ENCODE data around the gene PGAP1.

PGAP1 gene

GRCh38 chr2:196963043-196963442 is 36.5 kb upstream of the PGAP1 start:
- Histone ChIP-seq H3K4me1 (ENCODE audit: control insufficient read depth in 5 of 5, insufficient read depth in 5 of 5, low read length in 5 of 5) (peaks cover 2 to 16% (median 12%) of the 10 kb centered on the region in 5 donors), H3K36me3 (ENCODE audit: control insufficient read depth in 5 of 5, insufficient read depth in 5 of 5, low read length in 5 of 5) (no peaks in the 10 kb centered on the region), H3K27me3 (ENCODE audit: control insufficient read depth in 5 of 5, insufficient read depth in 4 of 5, low read length in 5 of 5) (no peaks in the 10 kb centered on the region), H3K9me3 (ENCODE audit: control insufficient read depth in 5 of 5, low read length in 5 of 5) (no peaks in the 10 kb centered on the region), H3K9ac (ENCODE audit: low read length in 5 of 5) (no peak overlapping the region), H3K27ac (ENCODE audit: low read depth, low read length) (no peak overlapping the region), H3K4me3 (ENCODE audit: low read depth in 1 of 5, low read length in 5 of 5) (no peak overlapping the region)

GRCh38 chr2:196962325-196962724 is 35.8 kb upstream of the PGAP1 start:
- Histone ChIP-seq H3K36me3 (ENCODE audit: control insufficient read depth in 5 of 5, insufficient read depth in 5 of 5, low read length in 5 of 5) (no peaks in the 10 kb centered on the region), H3K9me3 (ENCODE audit: control insufficient read depth in 5 of 5, low read length in 5 of 5) (no peaks in the 10 kb centered on the region), H3K9ac (ENCODE audit: low read length in 5 of 5) (no peak overlapping the region), H3K27me3 (ENCODE audit: control insufficient read depth in 5 of 5, insufficient read depth in 4 of 5, low read length in 5 of 5) (no peaks in the 10 kb centered on the region), H3K27ac (ENCODE audit: low read depth, low read length) (no peak overlapping the region), H3K4me3 (ENCODE audit: low read depth in 1 of 5, low read length in 5 of 5) (no peak overlapping the region), H3K4me1 (ENCODE audit: control insufficient read depth in 5 of 5, insufficient read depth in 5 of 5, low read length in 5 of 5) (peaks cover 2 to 15% (median 10%) of the 10 kb centered on the region in 5 donors)

GRCh38 chr2:196961889-196962288 is 35.4 kb upstream of the PGAP1 start:
- H3K27ac ChIP-seq (ENCODE audit: low read depth, low read length): no peak overlapping the region
- no peaks in the 10 kb centered on the region for H3K27me3 ChIP-seq (ENCODE audit: control insufficient read depth in 5 of 5, insufficient read depth in 4 of 5, low read length in 5 of 5)
- H3K4me3 ChIP-seq (ENCODE audit: low read depth in 1 of 5, low read length in 5 of 5): no peak overlapping the region
- peaks cover 0 to 10% (median 7%) of the 10 kb centered on the region in 5 donors for H3K4me1 ChIP-seq (ENCODE audit: control insufficient read depth in 5 of 5, insufficient read depth in 5 of 5, low read length in 5 of 5)
- H3K9me3 ChIP-seq (ENCODE audit: control insufficient read depth in 5 of 5, low read length in 5 of 5): no peaks in the 10 kb centered on the region
- no peaks in the 10 kb centered on the region for H3K36me3 ChIP-seq (ENCODE audit: control insufficient read depth in 5 of 5, insufficient read depth in 5 of 5, low read length in 5 of 5)
- H3K9ac ChIP-seq (ENCODE audit: low read length in 5 of 5): no peak overlapping the region

GRCh38 chr2:196959734-196960338 is 33.3 kb upstream of the PGAP1 start:
- Histone ChIP-seq H3K9me3 (ENCODE audit: control insufficient read depth in 5 of 5, low read length in 5 of 5) (no peaks in the 10 kb centered on the region), H3K36me3 (ENCODE audit: control insufficient read depth in 5 of 5, insufficient read depth in 5 of 5, low read length in 5 of 5) (no peaks in the 10 kb centered on the region), H3K27ac (ENCODE audit: low read depth, low read length) (no peak overlapping the region), H3K9ac (ENCODE audit: low read length in 5 of 5) (no peak overlapping the region), H3K4me3 (ENCODE audit: low read depth in 1 of 5, low read length in 5 of 5) (no peak overlapping the region), H3K4me1 (ENCODE audit: control insufficient read depth in 5 of 5, insufficient read depth in 5 of 5, low read length in 5 of 5) (no peaks in the 10 kb centered on the region), H3K27me3 (ENCODE audit: control insufficient read depth in 5 of 5, insufficient read depth in 4 of 5, low read length in 5 of 5) (no peaks in the 10 kb centered on the region)

GRCh38 chr2:196959281-196959680 is 32.8 kb upstream of the PGAP1 start:
- Histone ChIP-seq H3K27me3 (ENCODE audit: control insufficient read depth in 5 of 5, insufficient read depth in 4 of 5, low read length in 5 of 5) (no peaks in the 10 kb centered on the region), H3K9me3 (ENCODE audit: control insufficient read depth in 5 of 5, low read length in 5 of 5) (no peaks in the 10 kb centered on the region), H3K4me3 (ENCODE audit: low read depth in 1 of 5, low read length in 5 of 5) (no peak overlapping the region), H3K4me1 (ENCODE audit: control insufficient read depth in 5 of 5, insufficient read depth in 5 of 5, low read length in 5 of 5) (no peaks in the 10 kb centered on the region), H3K27ac (ENCODE audit: low read depth, low read length) (no peak overlapping the region), H3K36me3 (ENCODE audit: control insufficient read depth in 5 of 5, insufficient read depth in 5 of 5, low read length in 5 of 5) (no peaks in the 10 kb centered on the region), H3K9ac (ENCODE audit: low read length in 5 of 5) (no peak overlapping the region)

- Histone ChIP-seq H3K9ac (ENCODE audit: low read length in 5 of 5) (no peak overlapping the region), H3K9me3 (ENCODE audit: control insufficient read depth in 5 of 5, low read length in 5 of 5) (no peaks in the 10 kb centered on the region), H3K36me3 (ENCODE audit: control insufficient read depth in 5 of 5, insufficient read depth in 5 of 5, low read length in 5 of 5) (no peaks in the 10 kb centered on the region), H3K4me3 (ENCODE audit: low read depth in 1 of 5, low read length in 5 of 5) (no peak overlapping the region), H3K27ac (ENCODE audit: low read depth, low read length) (no peak overlapping the region), H3K4me1 (ENCODE audit: control insufficient read depth in 5 of 5, insufficient read depth in 5 of 5, low read length in 5 of 5) (no peaks in the 10 kb centered on the region), H3K27me3 (ENCODE audit: control insufficient read depth in 5 of 5, insufficient read depth in 4 of 5, low read length in 5 of 5) (no peaks in the 10 kb centered on the region)
These were observed 31.5 kb upstream of the PGAP1 start for GRCh38 chr2:196957881-196958525.

GRCh38 chr2:196957442-196957841 is 30.9 kb upstream of the PGAP1 start:
- Histone ChIP-seq H3K9me3 (ENCODE audit: control insufficient read depth in 5 of 5, low read length in 5 of 5) (no peaks in the 10 kb centered on the region), H3K27ac (ENCODE audit: low read depth, low read length) (no peak overlapping the region), H3K36me3 (ENCODE audit: control insufficient read depth in 5 of 5, insufficient read depth in 5 of 5, low read length in 5 of 5) (no peaks in the 10 kb centered on the region), H3K9ac (ENCODE audit: low read length in 5 of 5) (no peak overlapping the region), H3K4me3 (ENCODE audit: low read depth in 1 of 5, low read length in 5 of 5) (no peak overlapping the region), H3K27me3 (ENCODE audit: control insufficient read depth in 5 of 5, insufficient read depth in 4 of 5, low read length in 5 of 5) (no peaks in the 10 kb centered on the region), H3K4me1 (ENCODE audit: control insufficient read depth in 5 of 5, insufficient read depth in 5 of 5, low read length in 5 of 5) (no peaks in the 10 kb centered on the region)

GRCh38 chr2:196956069-196956468 is 29.6 kb upstream of the PGAP1 start:
- Histone ChIP-seq H3K4me3 (ENCODE audit: low read depth in 1 of 5, low read length in 5 of 5) (no peak overlapping the region), H3K27ac (ENCODE audit: low read depth, low read length) (no peak overlapping the region), H3K27me3 (ENCODE audit: control insufficient read depth in 5 of 5, insufficient read depth in 4 of 5, low read length in 5 of 5) (no peaks in the 10 kb centered on the region), H3K9ac (ENCODE audit: low read length in 5 of 5) (no peak overlapping the region), H3K4me1 (ENCODE audit: control insufficient read depth in 5 of 5, insufficient read depth in 5 of 5, low read length in 5 of 5) (no peaks in the 10 kb centered on the region), H3K9me3 (ENCODE audit: control insufficient read depth in 5 of 5, low read length in 5 of 5) (no peaks in the 10 kb centered on the region), H3K36me3 (ENCODE audit: control insufficient read depth in 5 of 5, insufficient read depth in 5 of 5, low read length in 5 of 5) (no peaks in the 10 kb centered on the region)

GRCh38 chr2:196955036-196955435 is 28.5 kb upstream of the PGAP1 start:
- Histone ChIP-seq H3K36me3 (ENCODE audit: control insufficient read depth in 5 of 5, insufficient read depth in 5 of 5, low read length in 5 of 5) (no peaks in the 10 kb centered on the region), H3K9me3 (ENCODE audit: control insufficient read depth in 5 of 5, low read length in 5 of 5) (no peaks in the 10 kb centered on the region), H3K4me1 (ENCODE audit: control insufficient read depth in 5 of 5, insufficient read depth in 5 of 5, low read length in 5 of 5) (no peaks in the 10 kb centered on the region), H3K27ac (ENCODE audit: low read depth, low read length) (no peak overlapping the region), H3K9ac (ENCODE audit: low read length in 5 of 5) (no peak overlapping the region), H3K4me3 (ENCODE audit: low read depth in 1 of 5, low read length in 5 of 5) (no peak overlapping the region), H3K27me3 (ENCODE audit: control insufficient read depth in 5 of 5, insufficient read depth in 4 of 5, low read length in 5 of 5) (no peaks in the 10 kb centered on the region)

GRCh38 chr2:196954001-196954400 is 27.5 kb upstream of the PGAP1 start:
- no peaks in the 10 kb centered on the region for H3K27me3 ChIP-seq (ENCODE audit: control insufficient read depth in 5 of 5, insufficient read depth in 4 of 5, low read length in 5 of 5)
- H3K4me3 ChIP-seq (ENCODE audit: low read depth in 1 of 5, low read length in 5 of 5): no peak overlapping the region
- H3K4me1 ChIP-seq (ENCODE audit: control insufficient read depth in 5 of 5, insufficient read depth in 5 of 5, low read length in 5 of 5): peaks cover 0 to under 1% (median 0%) of the 10 kb centered on the region in 5 donors
- H3K36me3 ChIP-seq (ENCODE audit: control insufficient read depth in 5 of 5, insufficient read depth in 5 of 5, low read length in 5 of 5): no peaks in the 10 kb centered on the region
- no peak overlapping the region for H3K9ac ChIP-seq (ENCODE audit: low read length in 5 of 5)
- no peak overlapping the region for H3K27ac ChIP-seq (ENCODE audit: low read depth, low read length)
- H3K9me3 ChIP-seq (ENCODE audit: control insufficient read depth in 5 of 5, low read length in 5 of 5): no peaks in the 10 kb centered on the region
